Measurements from ENCODE around the gene LRTM1.

- TF ChIP-seq EZH2 (IDR thresholded peaks at IDR 0.05; ENCODE audit: borderline replicate concordance, low read length) (no peak), CTCF (conservative IDR thresholded peaks at IDR 0.05 in 1 of 2, IDR thresholded peaks at IDR 0.05 in 1 of 2; ENCODE audit: extremely low read depth in 1 of 2, insufficient read depth in 1 of 2, low read depth in 1 of 2, low read length in 2 of 2) (peak in 1 of 2 donors; percentile 43)
Measured at GRCh38 chr3:54951405-54951804, 23.5 kb upstream of the LRTM1 start.

All from mammary epithelial cell (primary cell).